Measurements from ENCODE around the gene MINDY1.

MINDY1 gene

GRCh38 chr1:151047591-151047924 lies 40.9 kb upstream of the MINDY1 start, which contains the start of gene C1orf56:
Gene C1orf56 (plus strand): TSS chr1:151047751. CDS start chr1:151047848, 97 bp downstream.
- Histone ChIP-seq H3K4me1 (ENCODE audit: control insufficient read depth, insufficient read depth, low read length) (peaks cover 16% of the 10 kb centered on the region), H3K4me3 (ENCODE audit: low read length in 2 of 2) (peak within 1 kb of the TSS; percentile 86 to 91), H3K27me3 (ENCODE audit: control insufficient read depth in 1 of 2, insufficient read depth in 2 of 2, low read length in 2 of 2) (no peaks in the 10 kb centered on the region), H3K9ac (ENCODE audit: low read length in 2 of 2) (peak within 1 kb of the TSS; percentile 76 to 88), H3K36me3 (ENCODE audit: control insufficient read depth in 2 of 2, insufficient read depth in 2 of 2, low read length in 2 of 2) (peaks cover 9 to 10% of the 10 kb centered on the region in 2 donors), H3K9me3 (ENCODE audit: control insufficient read depth in 2 of 2, low read length in 2 of 2) (no peaks in the 10 kb centered on the region), H3K27ac (ENCODE audit: low read length) (peak within 1 kb of the TSS; percentile 88)

GRCh38 chr1:151043163-151043562 lies 36.5 kb upstream of the MINDY1 start:
- Histone ChIP-seq H3K27me3 (ENCODE audit: control insufficient read depth in 1 of 2, insufficient read depth in 2 of 2, low read length in 2 of 2) (no peaks in the 10 kb centered on the region), H3K9me3 (ENCODE audit: control insufficient read depth in 2 of 2, low read length in 2 of 2) (no peaks in the 10 kb centered on the region), H3K4me1 (ENCODE audit: control insufficient read depth, insufficient read depth, low read length) (peaks cover 6% of the 10 kb centered on the region), H3K4me3 (ENCODE audit: low read length in 2 of 2) (no peak overlapping the region), H3K27ac (ENCODE audit: low read length) (no peak overlapping the region), H3K9ac (ENCODE audit: low read length in 2 of 2) (no peak overlapping the region), H3K36me3 (ENCODE audit: control insufficient read depth in 2 of 2, insufficient read depth in 2 of 2, low read length in 2 of 2) (no peaks in the 10 kb centered on the region)

DNA sequence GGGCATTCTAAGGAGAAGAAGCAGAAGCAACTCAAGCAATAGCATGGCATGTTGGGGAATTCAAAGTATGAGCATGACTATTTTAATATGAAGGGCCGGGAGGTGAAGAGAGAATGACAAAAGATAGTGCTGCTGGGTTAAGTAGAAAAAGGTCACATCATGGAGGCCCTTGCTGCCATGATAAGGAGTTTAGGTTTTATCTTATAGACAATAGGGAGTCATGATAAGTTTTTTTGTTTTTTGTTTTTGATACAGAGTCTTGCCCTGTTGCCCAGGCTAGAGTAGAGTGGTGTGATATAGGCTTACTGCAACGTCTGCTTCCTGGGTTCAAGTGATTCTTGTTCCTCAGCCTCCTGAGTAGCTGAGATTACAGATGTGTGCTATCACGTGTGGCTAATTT lies 32.8 kb upstream of the MINDY1 start:
- H3K4me1 ChIP-seq (ENCODE audit: control insufficient read depth, insufficient read depth, low read length): no peaks in the 10 kb centered on the region
- H3K36me3 ChIP-seq (ENCODE audit: control insufficient read depth in 2 of 2, insufficient read depth in 2 of 2, low read length in 2 of 2): peaks cover 8% of the 10 kb centered on the region in 2 donors
- H3K9ac ChIP-seq (ENCODE audit: low read length in 2 of 2): no peak overlapping the region
- no peak overlapping the region for H3K4me3 ChIP-seq (ENCODE audit: low read length in 2 of 2)
- no peaks in the 10 kb centered on the region for H3K9me3 ChIP-seq (ENCODE audit: control insufficient read depth in 2 of 2, low read length in 2 of 2)
- H3K27ac ChIP-seq (ENCODE audit: low read length): no peak overlapping the region
- H3K27me3 ChIP-seq (ENCODE audit: control insufficient read depth in 1 of 2, insufficient read depth in 2 of 2, low read length in 2 of 2): no peaks in the 10 kb centered on the region

- no peak overlapping the region for H3K4me3 ChIP-seq (ENCODE audit: low read length in 2 of 2)
- H3K9ac ChIP-seq (ENCODE audit: low read length in 2 of 2): no peak overlapping the region
- no peak overlapping the region for H3K27ac ChIP-seq (ENCODE audit: low read length)
- H3K4me1 ChIP-seq (ENCODE audit: control insufficient read depth, insufficient read depth, low read length): no peaks in the 10 kb centered on the region
- no peaks in the 10 kb centered on the region for H3K9me3 ChIP-seq (ENCODE audit: control insufficient read depth in 2 of 2, low read length in 2 of 2)
- peaks cover 14 to 16% of the 10 kb centered on the region in 2 donors for H3K36me3 ChIP-seq (ENCODE audit: control insufficient read depth in 2 of 2, insufficient read depth in 2 of 2, low read length in 2 of 2)
- H3K27me3 ChIP-seq (ENCODE audit: control insufficient read depth in 1 of 2, insufficient read depth in 2 of 2, low read length in 2 of 2): no peaks in the 10 kb centered on the region
Observed at GRCh38 chr1:151037032-151037431, 30.3 kb upstream of the MINDY1 start.

GRCh38 chr1:151036356-151036755 lies 29.7 kb upstream of the MINDY1 start, which contains the start of gene BNIPL:
Gene BNIPL (plus strand): TSS chr1:151036586. CDS start chr1:151036726, 140 bp downstream.
- no peak within 1 kb of the TSS for H3K4me3 ChIP-seq (ENCODE audit: low read length in 2 of 2)

DNA sequence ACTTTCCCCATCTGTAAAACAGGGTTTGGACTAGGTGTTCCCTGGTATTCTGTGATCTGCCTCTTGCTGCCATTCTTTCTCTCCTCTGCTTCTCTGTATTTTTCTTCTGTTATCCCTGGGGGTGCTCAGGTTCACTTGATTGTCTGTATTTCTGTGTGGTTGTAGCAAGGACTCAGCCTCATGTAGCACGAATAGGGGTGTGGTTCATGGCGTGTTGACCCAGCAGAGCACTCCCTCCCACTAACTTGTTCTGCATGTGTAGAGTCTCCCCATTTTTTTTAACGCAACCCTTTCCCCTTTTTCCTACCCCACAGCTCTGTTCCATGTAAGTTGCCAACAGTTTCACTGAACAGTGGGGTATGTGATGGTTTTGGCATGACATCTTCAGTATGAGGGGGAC lies 28.5 kb upstream of the MINDY1 start:
- no peak overlapping the region for H3K9ac ChIP-seq (ENCODE audit: low read length in 2 of 2)
- H3K4me3 ChIP-seq (ENCODE audit: low read length in 2 of 2): no peak overlapping the region
- H3K27me3 ChIP-seq (ENCODE audit: control insufficient read depth in 1 of 2, insufficient read depth in 2 of 2, low read length in 2 of 2): no peaks in the 10 kb centered on the region
- H3K4me1 ChIP-seq (ENCODE audit: control insufficient read depth, insufficient read depth, low read length): no peaks in the 10 kb centered on the region
- peaks cover 25 to 26% of the 10 kb centered on the region in 2 donors for H3K36me3 ChIP-seq (ENCODE audit: control insufficient read depth in 2 of 2, insufficient read depth in 2 of 2, low read length in 2 of 2)
- no peaks in the 10 kb centered on the region for H3K9me3 ChIP-seq (ENCODE audit: control insufficient read depth in 2 of 2, low read length in 2 of 2)
- H3K27ac ChIP-seq (ENCODE audit: low read length): no peak overlapping the region

More at GRCh38 chr1:151036356-151036755, 29.7 kb upstream of the MINDY1 start, which contains the start of gene BNIPL:
- Histone ChIP-seq H3K36me3 (ENCODE audit: control insufficient read depth in 2 of 2, insufficient read depth in 2 of 2, low read length in 2 of 2) (peaks cover 17 to 19% of the 10 kb centered on the region in 2 donors), H3K9ac (ENCODE audit: low read length in 2 of 2) (no peak within 1 kb of the TSS), H3K9me3 (ENCODE audit: control insufficient read depth in 2 of 2, low read length in 2 of 2) (no peaks in the 10 kb centered on the region), H3K27ac (ENCODE audit: low read length) (no peak within 1 kb of the TSS), H3K27me3 (ENCODE audit: control insufficient read depth in 1 of 2, insufficient read depth in 2 of 2, low read length in 2 of 2) (no peaks in the 10 kb centered on the region), H3K4me1 (ENCODE audit: control insufficient read depth, insufficient read depth, low read length) (no peaks in the 10 kb centered on the region)

GRCh38 chr1:151032164-151032563 lies 25.5 kb upstream of the MINDY1 start:
- Histone ChIP-seq H3K9ac (ENCODE audit: low read length in 2 of 2) (no peak overlapping the region), H3K9me3 (ENCODE audit: control insufficient read depth in 2 of 2, low read length in 2 of 2) (no peaks in the 10 kb centered on the region), H3K27me3 (ENCODE audit: control insufficient read depth in 1 of 2, insufficient read depth in 2 of 2, low read length in 2 of 2) (no peaks in the 10 kb centered on the region), H3K27ac (ENCODE audit: low read length) (no peak overlapping the region), H3K36me3 (ENCODE audit: control insufficient read depth in 2 of 2, insufficient read depth in 2 of 2, low read length in 2 of 2) (peaks cover 36% of the 10 kb centered on the region in 2 donors), H3K4me1 (ENCODE audit: control insufficient read depth, insufficient read depth, low read length) (no peaks in the 10 kb centered on the region), H3K4me3 (ENCODE audit: low read length in 2 of 2) (no peak overlapping the region)

- H3K36me3 ChIP-seq (ENCODE audit: control insufficient read depth in 2 of 2, insufficient read depth in 2 of 2, low read length in 2 of 2): peaks cover 21 to 22% of the 10 kb centered on the region in 2 donors
- H3K27ac ChIP-seq (ENCODE audit: low read length): no peak overlapping the region
- no peak overlapping the region for H3K9ac ChIP-seq (ENCODE audit: low read length in 2 of 2)
- H3K27me3 ChIP-seq (ENCODE audit: control insufficient read depth in 1 of 2, insufficient read depth in 2 of 2, low read length in 2 of 2): no peaks in the 10 kb centered on the region
- peaks cover 7% of the 10 kb centered on the region for H3K4me1 ChIP-seq (ENCODE audit: control insufficient read depth, insufficient read depth, low read length)
- no peak overlapping the region for H3K4me3 ChIP-seq (ENCODE audit: low read length in 2 of 2)
- no peaks in the 10 kb centered on the region for H3K9me3 ChIP-seq (ENCODE audit: control insufficient read depth in 2 of 2, low read length in 2 of 2)
Observed at GRCh38 chr1:151026460-151026859, 19.8 kb upstream of the MINDY1 start.

- H3K4me1 ChIP-seq (ENCODE audit: control insufficient read depth, insufficient read depth, low read length): peaks cover 7% of the 10 kb centered on the region
- peaks cover 8 to 13% of the 10 kb centered on the region in 2 donors for H3K36me3 ChIP-seq (ENCODE audit: control insufficient read depth in 2 of 2, insufficient read depth in 2 of 2, low read length in 2 of 2)
- H3K4me3 ChIP-seq (ENCODE audit: low read length in 2 of 2): peak overlapping the region in 1 of 2 donors; percentile 22
- H3K9me3 ChIP-seq (ENCODE audit: control insufficient read depth in 2 of 2, low read length in 2 of 2): no peaks in the 10 kb centered on the region
- H3K27ac ChIP-seq (ENCODE audit: low read length): peak overlapping the region; percentile 11
- H3K27me3 ChIP-seq (ENCODE audit: control insufficient read depth in 1 of 2, insufficient read depth in 2 of 2, low read length in 2 of 2): no peaks in the 10 kb centered on the region
- H3K9ac ChIP-seq (ENCODE audit: low read length in 2 of 2): peak overlapping the region in 1 of 2 donors; percentile 30
Observed at GRCh38 chr1:151024540-151025146, 17.9 kb upstream of the MINDY1 start.

DNA sequence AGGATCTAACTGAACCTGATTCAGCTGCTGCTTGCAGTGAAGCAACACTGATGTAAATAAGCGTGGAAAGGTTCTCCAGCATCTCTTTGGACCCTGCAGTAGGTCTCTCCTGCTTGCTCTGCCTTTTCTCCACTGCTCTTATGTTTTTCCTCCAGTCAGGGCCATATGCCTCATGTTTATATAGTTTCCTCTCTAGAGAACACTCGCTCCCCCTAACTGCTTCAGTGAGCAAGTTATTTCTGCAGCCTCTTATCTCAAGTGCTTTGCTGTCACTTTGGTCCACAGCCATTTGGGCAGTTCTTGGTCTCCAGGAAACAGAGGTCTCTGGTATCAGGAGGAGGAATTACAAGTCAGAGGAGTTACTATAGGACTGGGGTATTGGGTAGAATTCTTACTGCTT lies 6.8 kb upstream of the MINDY1 start:
- peaks cover 16% of the 10 kb centered on the region for H3K4me1 ChIP-seq (ENCODE audit: control insufficient read depth, insufficient read depth, low read length)

More for the DNA sequence above, 6.8 kb upstream of the MINDY1 start:
- peak overlapping the region in 1 of 2 donors; percentile 29 for H3K9ac ChIP-seq (ENCODE audit: low read length in 2 of 2)
- peaks cover 0 to 4% of the 10 kb centered on the region in 2 donors for H3K36me3 ChIP-seq (ENCODE audit: control insufficient read depth in 2 of 2, insufficient read depth in 2 of 2, low read length in 2 of 2)
- H3K4me3 ChIP-seq (ENCODE audit: low read length in 2 of 2): no peak overlapping the region
- H3K27me3 ChIP-seq (ENCODE audit: control insufficient read depth in 1 of 2, insufficient read depth in 2 of 2, low read length in 2 of 2): no peaks in the 10 kb centered on the region
- no peaks in the 10 kb centered on the region for H3K9me3 ChIP-seq (ENCODE audit: control insufficient read depth in 2 of 2, low read length in 2 of 2)
- H3K27ac ChIP-seq (ENCODE audit: low read length): peak overlapping the region; percentile 58

Data from stomach smooth muscle (tissue), 2 donors.